GM12801 (cell line): ENCODE data around the gene HNRNPH3.

Source experiments
- TF ChIP-seq, protein P1 (sequence below): IDR thresholded peaks from one replicate; pipeline ENCODE4 v1.5.1; 2011; ENCODE audit warnings: control low read depth; ENCODE audit not compliant: insufficient read length; ENCODE audit errors: extremely low read depth

Gene HNRNPH3

DNA sequence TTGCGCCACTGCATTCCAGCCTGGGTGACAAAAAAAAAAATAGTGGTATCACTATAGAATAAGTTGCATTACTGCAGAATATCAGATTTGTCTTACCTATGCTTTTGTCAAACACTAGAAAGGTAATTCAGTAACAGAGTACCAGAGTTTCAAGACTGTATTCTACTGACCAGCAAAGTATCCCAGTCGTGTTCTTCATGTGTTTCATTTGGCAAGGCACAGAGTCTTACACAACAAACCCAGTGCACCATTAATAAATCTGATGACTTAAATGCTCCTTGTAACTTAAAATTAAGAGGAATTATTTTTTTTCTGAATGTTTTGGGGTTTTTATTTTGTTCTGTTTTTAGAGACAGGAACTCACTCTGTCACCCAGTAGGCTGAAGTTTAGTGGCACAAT is 35.3 kb downstream of the HNRNPH3 start:
- TF ChIP-seq, protein P1, sequence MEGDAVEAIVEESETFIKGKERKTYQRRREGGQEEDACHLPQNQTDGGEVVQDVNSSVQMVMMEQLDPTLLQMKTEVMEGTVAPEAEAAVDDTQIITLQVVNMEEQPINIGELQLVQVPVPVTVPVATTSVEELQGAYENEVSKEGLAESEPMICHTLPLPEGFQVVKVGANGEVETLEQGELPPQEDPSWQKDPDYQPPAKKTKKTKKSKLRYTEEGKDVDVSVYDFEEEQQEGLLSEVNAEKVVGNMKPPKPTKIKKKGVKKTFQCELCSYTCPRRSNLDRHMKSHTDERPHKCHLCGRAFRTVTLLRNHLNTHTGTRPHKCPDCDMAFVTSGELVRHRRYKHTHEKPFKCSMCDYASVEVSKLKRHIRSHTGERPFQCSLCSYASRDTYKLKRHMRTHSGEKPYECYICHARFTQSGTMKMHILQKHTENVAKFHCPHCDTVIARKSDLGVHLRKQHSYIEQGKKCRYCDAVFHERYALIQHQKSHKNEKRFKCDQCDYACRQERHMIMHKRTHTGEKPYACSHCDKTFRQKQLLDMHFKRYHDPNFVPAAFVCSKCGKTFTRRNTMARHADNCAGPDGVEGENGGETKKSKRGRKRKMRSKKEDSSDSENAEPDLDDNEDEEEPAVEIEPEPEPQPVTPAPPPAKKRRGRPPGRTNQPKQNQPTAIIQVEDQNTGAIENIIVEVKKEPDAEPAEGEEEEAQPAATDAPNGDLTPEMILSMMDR = no peak

DNA sequence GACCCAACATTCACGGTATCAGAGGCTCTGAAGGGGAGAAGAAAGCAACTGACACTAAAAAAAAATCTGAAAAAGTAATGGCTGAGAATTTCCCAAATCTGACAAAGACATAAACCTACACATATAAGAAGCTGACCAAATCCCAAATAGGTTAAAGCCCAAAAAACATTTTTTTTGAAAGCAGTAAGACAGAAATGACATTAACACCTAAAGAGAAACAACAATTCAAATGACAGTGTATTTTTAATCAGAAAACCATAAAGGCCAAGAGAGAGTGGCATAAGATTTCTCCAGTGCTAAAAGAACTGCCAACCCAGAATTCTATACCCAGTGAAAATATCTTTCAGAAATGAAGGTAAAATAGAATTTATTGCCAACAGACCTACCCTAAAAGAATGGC is 39.7 kb downstream of the HNRNPH3 start:
- TF ChIP-seq, protein P1 = no peak

DNA sequence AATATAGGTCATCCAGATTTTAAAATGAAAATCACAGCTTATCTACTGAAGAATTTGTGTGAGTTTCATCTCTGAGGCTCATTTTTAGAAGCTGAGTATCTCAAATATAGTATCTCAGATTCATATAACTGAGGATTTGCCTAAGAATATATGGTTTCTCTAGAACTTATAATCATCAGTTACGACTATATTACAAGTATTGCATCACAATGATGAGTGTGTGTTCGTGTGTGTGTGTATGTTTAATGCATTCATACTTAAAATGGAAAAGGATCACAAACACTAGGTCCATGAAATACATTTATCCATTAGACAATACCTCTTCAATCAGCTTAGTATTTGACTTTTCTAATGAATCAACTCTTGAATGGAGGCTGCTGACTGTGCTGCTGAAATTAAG is 53.9 kb downstream of the HNRNPH3 start:
- TF ChIP-seq, protein P1 = no peak
